Kidney (tissue), 14 donors: Measurements from ENCODE around the gene SMARCA2. TPM values are rescaled to one million over a fixed set of nuclear protein-coding genes. Genes with fewer than 3 reads are reported as not detected.
"Not testable (repeated sequence)": the region's sequence is repeated elsewhere in the genome, so short reads cannot be mapped to it uniquely, and the experiment has no call there.

ENCODE experiments used
- DNase-seq, 5 donors: peaks; one replicate each; pipeline ENCODE4 v3.0.0-alpha.2; 2013 to 2020
- FAIRE-seq: peaks from 2 replicates; lab custom pipeline; 2012; peaks lifted over from hg19 to GRCh38; lab: Jason Lieb, UNC
- H3K27ac ChIP-seq, 2 donors: one replicate each; pipeline ENCODE4 v1.7.0; 2013; ENCODE audit warnings: low read depth in 2 of 2, low read length in 2 of 2, inconsistent platforms in 1 of 2
- H3K27me3 ChIP-seq: one replicate; pipeline ENCODE4 v1.7.1; 2013; ENCODE audit warnings: low read length, inconsistent platforms; ENCODE audit not compliant: control insufficient read depth, insufficient read depth
- H3K36me3 ChIP-seq, 3 donors: one replicate each; pipeline versions ENCODE4 v1.7.0 to v1.7.1; 2013; ENCODE audit warnings: low read length in 3 of 3, control low read depth in 1 of 3, inconsistent platforms in 1 of 3; ENCODE audit not compliant: insufficient read depth in 3 of 3, control insufficient read depth in 2 of 3
- H3K4me1 ChIP-seq, 3 donors: one replicate each; pipeline versions ENCODE4 v1.7.0 to v1.7.1; 2013; ENCODE audit warnings: low read length in 3 of 3, inconsistent platforms in 1 of 3, low read depth in 1 of 3; ENCODE audit not compliant: control insufficient read depth in 2 of 3, insufficient read depth in 2 of 3
- H3K4me3 ChIP-seq, 3 donors: one replicate each; pipeline versions ENCODE4 v1.7.0 to v1.8.1; 2013; ENCODE audit warnings: low read length in 3 of 3, control low read depth in 1 of 3, inconsistent platforms in 1 of 3
- H3K9ac ChIP-seq, 3 donors: one replicate each; pipeline versions ENCODE4 v1.7.0 to v1.7.1; 2013; ENCODE audit warnings: low read length in 3 of 3, control low read depth in 1 of 3, inconsistent platforms in 1 of 3
- H3K9me3 ChIP-seq, 3 donors: one replicate each; pipeline versions ENCODE4 v1.7.0 to v1.7.1; 2013; ENCODE audit warnings: low read length in 3 of 3, control low read depth in 1 of 3, inconsistent platforms in 1 of 3; ENCODE audit not compliant: control insufficient read depth in 2 of 3, insufficient read depth in 1 of 3
- intact Hi-C: fragments of 100-400 bp; cut with DNase I; formaldehyde crosslinking; loops from one replicate; pipeline ENCODE4 v1.11.1; 2022
- polyA plus RNA-seq: library from polyadenylated mRNA; stranded (reverse); fragments of 350-450 nt; fragmentation: Illumina TruSeq; extraction: RNeasy Lipid Tissue Mini Kit (QIAGEN cat#74804); gene quantifications from one replicate; pipeline ENCODE4 v1.2.3, GENCODE V29; 2014; ENCODE audit warnings: low read depth, low replicate concordance; ENCODE audit not compliant: insufficient read depth
- total RNA-seq: library from RNA; stranded (reverse); fragmentation: NEBNext Ultra II Directional; extraction: Animal tissue kit (Norgen Biotek cat#: 25700); gene quantifications from one replicate; pipeline ENCODE4 v1.2.1, GENCODE V29; 2021
- TF ChIP-seq, protein P1 (sequence below): IDR thresholded peaks from 3 replicates; pipeline ENCODE4 v1.5.1; 2012; ENCODE audit warnings: mild to moderate bottlenecking, moderate library complexity, borderline replicate concordance; ENCODE audit not compliant: insufficient read depth; ENCODE audit errors: extremely low read depth
- donor health status: control.
- donor health status: control.
- donor health status: control.
- donor health status: control.
- donor health status: control.
- donor health status: DM: yes; HTN: yes; CAD: no.
- donor health status: Normal renal cell carcinoma (clear cell type).

SMARCA2 gene
- total and polyA plus RNA-seq, 2 donors from 2014 or later = 54.3 to 189 TPM

DNA sequence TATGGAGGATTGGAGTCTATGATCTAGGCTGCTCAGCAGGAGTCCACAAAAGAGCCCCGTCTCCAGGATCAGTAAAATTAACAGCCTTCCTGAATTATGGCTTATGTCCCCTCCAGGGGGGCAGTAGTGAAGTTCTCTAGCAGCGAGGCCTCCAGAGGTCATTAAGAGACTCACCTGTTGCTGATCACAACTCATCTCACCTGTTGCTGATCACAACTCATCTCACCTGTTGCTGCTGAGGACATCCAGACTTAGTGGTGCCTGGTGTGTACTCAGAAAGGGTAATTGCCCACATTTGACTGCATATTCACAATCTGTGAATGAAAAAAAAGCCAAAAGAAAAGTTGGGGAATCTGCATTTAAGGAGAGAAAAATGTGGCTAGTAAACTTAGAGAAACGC is 129.5 kb downstream of the SMARCA2 start:
- no peak overlapping the region for H3K27ac ChIP-seq
- no peak for FAIRE-seq
- TF ChIP-seq, protein P1, sequence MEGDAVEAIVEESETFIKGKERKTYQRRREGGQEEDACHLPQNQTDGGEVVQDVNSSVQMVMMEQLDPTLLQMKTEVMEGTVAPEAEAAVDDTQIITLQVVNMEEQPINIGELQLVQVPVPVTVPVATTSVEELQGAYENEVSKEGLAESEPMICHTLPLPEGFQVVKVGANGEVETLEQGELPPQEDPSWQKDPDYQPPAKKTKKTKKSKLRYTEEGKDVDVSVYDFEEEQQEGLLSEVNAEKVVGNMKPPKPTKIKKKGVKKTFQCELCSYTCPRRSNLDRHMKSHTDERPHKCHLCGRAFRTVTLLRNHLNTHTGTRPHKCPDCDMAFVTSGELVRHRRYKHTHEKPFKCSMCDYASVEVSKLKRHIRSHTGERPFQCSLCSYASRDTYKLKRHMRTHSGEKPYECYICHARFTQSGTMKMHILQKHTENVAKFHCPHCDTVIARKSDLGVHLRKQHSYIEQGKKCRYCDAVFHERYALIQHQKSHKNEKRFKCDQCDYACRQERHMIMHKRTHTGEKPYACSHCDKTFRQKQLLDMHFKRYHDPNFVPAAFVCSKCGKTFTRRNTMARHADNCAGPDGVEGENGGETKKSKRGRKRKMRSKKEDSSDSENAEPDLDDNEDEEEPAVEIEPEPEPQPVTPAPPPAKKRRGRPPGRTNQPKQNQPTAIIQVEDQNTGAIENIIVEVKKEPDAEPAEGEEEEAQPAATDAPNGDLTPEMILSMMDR = no peak

DNA sequence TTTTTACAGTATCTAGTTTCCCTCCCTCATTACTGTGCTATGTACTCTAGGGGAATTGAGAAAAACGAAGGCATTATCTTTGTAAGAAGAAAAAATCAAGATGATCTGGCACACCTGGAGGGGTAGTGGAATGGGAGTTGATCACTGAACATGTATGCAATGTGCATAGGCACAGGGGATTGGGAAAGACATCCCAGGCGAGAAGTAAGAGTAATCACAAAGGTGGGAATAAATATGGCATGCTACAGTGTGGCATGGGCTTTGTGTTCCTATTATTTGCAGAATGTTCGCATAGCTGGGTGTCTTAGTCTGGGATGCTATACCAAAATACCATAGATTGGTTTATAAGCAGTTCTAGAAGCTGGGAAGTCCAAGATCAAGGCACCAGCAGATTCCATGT is 130.6 kb downstream of the SMARCA2 start:
- intact Hi-C loops = no loop called here
- Histone ChIP-seq H3K4me1 (no peaks in the 10 kb centered on the region), H3K9me3 (no peaks in the 10 kb centered on the region), H3K36me3 (no peaks in the 10 kb centered on the region), H3K27me3 (no peaks in the 10 kb centered on the region), H3K27ac (no peak overlapping the region), H3K9ac (no peak overlapping the region), H3K4me3 (no peak overlapping the region)
- TF ChIP-seq, protein P1 = no peak
- DNase-seq = no peak
- FAIRE-seq = no peak

More for the DNA sequence above, 129.5 kb downstream of the SMARCA2 start:
- Histone ChIP-seq H3K4me1 (no peaks in the 10 kb centered on the region), H3K36me3 (no peaks in the 10 kb centered on the region), H3K9ac (no peak overlapping the region), H3K9me3 (no peaks in the 10 kb centered on the region), H3K27me3 (no peaks in the 10 kb centered on the region), H3K4me3 (no peak overlapping the region)
- intact Hi-C loops = no loop called here
- no peak for DNase-seq

DNA sequence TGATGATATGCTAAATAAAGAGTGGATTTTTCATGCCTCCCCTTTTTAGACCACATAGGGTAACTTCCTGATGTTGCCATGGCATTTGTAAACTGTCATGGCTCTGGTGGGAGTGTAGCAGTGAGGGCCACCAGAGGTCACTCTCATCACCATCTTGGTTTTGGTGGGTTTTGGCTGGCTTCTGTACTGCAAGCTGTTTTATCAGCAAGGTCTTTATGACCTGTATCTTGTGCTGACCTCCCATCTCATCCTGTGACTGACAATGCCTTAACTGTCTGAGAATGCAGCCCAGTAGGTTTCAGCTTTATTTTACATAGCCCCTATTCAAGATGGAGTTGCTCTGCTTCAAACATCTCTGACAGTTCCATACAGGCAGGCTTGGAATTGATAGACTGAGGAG is 131.6 kb downstream of the SMARCA2 start:
- H3K4me3 ChIP-seq, H3K27ac ChIP-seq, H3K36me3 ChIP-seq, H3K4me1 ChIP-seq, FAIRE-seq, H3K27me3 ChIP-seq, H3K9me3 ChIP-seq, DNase-seq, H3K9ac ChIP-seq, intact Hi-C loops: not testable (repeated sequence)

DNA sequence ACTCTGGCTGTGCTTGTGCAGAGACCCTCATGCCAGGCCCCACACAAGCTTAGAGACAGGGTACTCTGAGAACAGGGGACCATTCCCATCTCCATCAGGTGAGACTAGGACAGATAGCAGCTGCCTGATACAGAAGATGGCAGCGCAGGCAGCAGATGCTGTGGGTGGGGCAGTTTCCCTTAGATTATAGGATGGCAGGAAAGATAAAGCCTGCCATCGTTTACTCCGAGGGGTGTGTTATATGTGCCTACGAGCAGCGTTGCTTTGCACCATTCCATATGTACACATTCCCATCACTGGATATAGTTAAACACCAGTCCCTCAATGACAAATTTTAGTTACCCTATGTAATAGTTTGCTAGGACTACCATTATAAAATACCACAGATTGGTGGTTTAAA is 135.2 kb downstream of the SMARCA2 start:
- H3K36me3 ChIP-seq = no peaks in the 10 kb centered on the region
- no peak overlapping the region for H3K9ac ChIP-seq
- H3K4me1 ChIP-seq = no peaks in the 10 kb centered on the region
- TF ChIP-seq, protein P1 = no peak
- intact Hi-C loops = no loop called here
- no peak overlapping the region for H3K27ac ChIP-seq
- DNase-seq (no peak), FAIRE-seq (no peak)
- H3K27me3 ChIP-seq = no peaks in the 10 kb centered on the region
- H3K9me3 ChIP-seq = no peaks in the 10 kb centered on the region
- no peak overlapping the region for H3K4me3 ChIP-seq
